ENCODE measurements around the gene KIAA1958. TPM values are rescaled to one million over a fixed set of nuclear protein-coding genes. Genes with fewer than 3 reads are reported as not detected.

KIAA1958 gene
- total and polyA plus RNA-seq, 8 donors: 10.5 to 15.6 (median 14.2) TPM

GRCh38 chr9:112475318-112475717 lies 11.3 kb upstream of the KIAA1958 start:
- Histone ChIP-seq H3K9me3 (peaks cover 0 to 23% of the 10 kb centered on the region in 2 donors), H3K4me1 (no peaks in the 10 kb centered on the region), H3K4me3 (no peak overlapping the region), H3K27me3 (no peaks in the 10 kb centered on the region), H3K36me3 (peaks cover 0 to 25% of the 10 kb centered on the region in 2 donors), H3K27ac (no peak overlapping the region)
- no peak for ATAC-seq
- intact Hi-C loops (cut with DNase I): no loop called here
- no peak for DNase-seq
- no peak for TF ChIP-seq CTCF (IDR thresholded peaks at IDR 0.05)

- ATAC-seq (no peak), DNase-seq (no peak)
- intact Hi-C loops (cut with DNase I): no loop called here
- Histone ChIP-seq H3K36me3 (peaks cover 0 to 12% of the 10 kb centered on the region in 2 donors), H3K27ac (no peak overlapping the region), H3K4me3 (no peak overlapping the region), H3K27me3 (no peaks in the 10 kb centered on the region), H3K4me1 (no peaks in the 10 kb centered on the region), H3K9me3 (peaks cover 0 to 23% of the 10 kb centered on the region in 2 donors)
- no peak for TF ChIP-seq CTCF (IDR thresholded peaks at IDR 0.05)
These were observed 9.3 kb upstream of the KIAA1958 start for GRCh38 chr9:112477330-112477729.

- ATAC-seq (no peak), DNase-seq (no peak)
- peaks cover 0 to 9% of the 10 kb centered on the region in 2 donors for H3K36me3 ChIP-seq
- H3K4me3 ChIP-seq: no peak overlapping the region
- H3K4me1 ChIP-seq: no peaks in the 10 kb centered on the region
- no peaks in the 10 kb centered on the region for H3K27me3 ChIP-seq
- H3K27ac ChIP-seq: no peak overlapping the region
- no peak for TF ChIP-seq CTCF (IDR thresholded peaks at IDR 0.05)
- intact Hi-C loops (cut with DNase I): no loop called here
- H3K9me3 ChIP-seq: peaks cover 0 to 23% of the 10 kb centered on the region in 2 donors
These were observed 7.4 kb upstream of the KIAA1958 start for GRCh38 chr9:112479221-112479620.

GRCh38 chr9:112484607-112485006 lies 2.0 kb upstream of the KIAA1958 start:
- intact Hi-C loops (cut with DNase I): no loop called here
- Histone ChIP-seq H3K27me3 (no peaks in the 10 kb centered on the region), H3K4me1 (peaks cover 0 to 15% of the 10 kb centered on the region in 2 donors), H3K4me3 (no peak overlapping the region), H3K36me3 (no peaks in the 10 kb centered on the region), H3K27ac (no peak overlapping the region), H3K9me3 (no peaks in the 10 kb centered on the region)
- DNase-seq (no peak), ATAC-seq (no peak)
- TF ChIP-seq CTCF (IDR thresholded peaks at IDR 0.05): no peak

GRCh38 chr9:112485574-112485973 lies 1.1 kb upstream of the KIAA1958 start:
- H3K9me3 ChIP-seq: no peaks in the 10 kb centered on the region
- no peak for DNase-seq
- no peaks in the 10 kb centered on the region for H3K27me3 ChIP-seq
- H3K27ac ChIP-seq: no peak overlapping the region
- TF ChIP-seq CTCF (IDR thresholded peaks at IDR 0.05): no peak
- H3K4me3 ChIP-seq: peak overlapping the region in 1 of 2 donors; percentile 94
- no peak for ATAC-seq
- intact Hi-C loops (cut with DNase I): no loop called here
- H3K36me3 ChIP-seq: no peaks in the 10 kb centered on the region
- H3K4me1 ChIP-seq: peaks cover 0 to 21% of the 10 kb centered on the region in 2 donors
